ENCODE data around the gene RGP1.

GRCh38 chr9:35700942-35701341 lies 48.1 kb upstream of the RGP1 start:
- TF ChIP-seq CTCF (IDR thresholded peaks at IDR 0.05; ENCODE audit: low read depth, low read length), result no peak
- TF ChIP-seq EZH2phosphoT487 (IDR thresholded peaks at IDR 0.05; ENCODE audit: low read depth), result no peak

Data from OCI-LY3 (cell line).